DND-41 (cell line): ENCODE measurements around the gene CNIH2.

Experiments used
- ATAC-seq: fragments of 200-7000 bp; cut with Tn5 transposase; 3 replicates; pipeline ENCODE4 v1.9.1; 2021; ENCODE audit warnings: low read depth; ENCODE audit not compliant: insufficient read depth
- DNase-seq: peaks from one replicate; pipeline ENCODE4 v3.0.0-alpha.2; 2020
- H2AFZ ChIP-seq: 2 replicates; pipeline ENCODE4 v1.6.0; 2012; ENCODE audit warnings: low read depth, low read length
- H3K27ac ChIP-seq: 2 replicates; pipeline ENCODE4 v1.5.1; 2012; ENCODE audit warnings: low read length, inconsistent platforms
- H3K27me3 ChIP-seq: fragments of 200-600 bp; sonication (generic); 2 replicates; pipeline ENCODE4 v1.6.0; 2012; ENCODE audit warnings: low read length, mild to moderate bottlenecking, inconsistent platforms; ENCODE audit not compliant: insufficient read depth, poor library complexity
- H3K36me3 ChIP-seq: 2 replicates; pipeline ENCODE4 v1.5.1; 2012; ENCODE audit warnings: low read length, inconsistent platforms; ENCODE audit not compliant: insufficient read depth
- H3K4me1 ChIP-seq: 2 replicates; pipeline ENCODE4 v1.5.1; 2012; ENCODE audit warnings: mild to moderate bottlenecking, low read length; ENCODE audit not compliant: insufficient read depth
- H3K4me2 ChIP-seq: 2 replicates; pipeline ENCODE4 v1.6.0; 2012; ENCODE audit warnings: mild to moderate bottlenecking, moderate library complexity, low read length, inconsistent platforms; ENCODE audit not compliant: insufficient read depth
- H3K4me3 ChIP-seq, 2 experiments: fragments of 200-600 bp in 1 of 2; shearing (Covaris generic) in 1 of 2; 2 replicates each; pipeline ENCODE4 v1.5.1; 2012 to 2016; ENCODE audit warnings: inconsistent platforms in 2 of 2, low read length in 2 of 2, mild to moderate bottlenecking in 2 of 2, low read depth in 1 of 2, moderate library complexity in 1 of 2
- H3K79me2 ChIP-seq: 2 replicates; pipeline ENCODE4 v1.6.0; 2012; ENCODE audit warnings: low read length, inconsistent platforms; ENCODE audit not compliant: insufficient read depth
- H3K9ac ChIP-seq: 2 replicates; pipeline ENCODE4 v1.6.0; 2012; ENCODE audit warnings: low read depth, mild to moderate bottlenecking, inconsistent platforms, low read length, moderate library complexity
- H3K9me3 ChIP-seq: 2 replicates; pipeline ENCODE4 v1.5.1; 2012; ENCODE audit warnings: low read length, moderate library complexity, mild to moderate bottlenecking, inconsistent platforms; ENCODE audit not compliant: insufficient read depth, severe bottlenecking
- H4K20me1 ChIP-seq: 2 replicates; pipeline ENCODE4 v1.6.0; 2012; ENCODE audit warnings: low read length; ENCODE audit not compliant: insufficient read depth
- CTCF ChIP-seq: IDR thresholded peaks from 2 replicates; pipeline ENCODE4 v1.5.1; 2012; ENCODE audit warnings: borderline replicate concordance, low read length, moderate library complexity, mild to moderate bottlenecking; ENCODE audit not compliant: poor library complexity, severe bottlenecking; ENCODE audit errors: extremely low read depth
- EZH2 ChIP-seq: IDR thresholded peaks from 3 replicates; pipeline ENCODE4 v1.6.1; 2012; ENCODE audit warnings: borderline replicate concordance, low read depth, mild to moderate bottlenecking, moderate library complexity, low read length, inconsistent platforms; ENCODE audit not compliant: severe bottlenecking

CNIH2 gene

GRCh38 chr11:66289548-66290329 is 11.8 kb downstream of the CNIH2 start:
- no peaks in the 10 kb centered on the region for H3K27me3 ChIP-seq
- peak overlapping the region; percentile 70 for H2AFZ ChIP-seq
- peak; percentile 89 for DNase-seq

GRCh38 chr11:66290330-66290621 is 12.3 kb downstream of the CNIH2 start:
- Histone ChIP-seq H3K9me3 (no peaks in the 10 kb centered on the region), H4K20me1 (peaks cover 8% of the 10 kb centered on the region; the same call in 1 of the 2 replicates), H3K4me2 (peak overlapping the region; percentile 84), H3K4me1 (peaks cover 33% of the 10 kb centered on the region), H3K79me2 (peaks cover 14% of the 10 kb centered on the region), H3K27ac (no peak overlapping the region), H3K4me3 (peak overlapping the region in 1 of 2 experiments; percentile 96; a peak in 3 of 4 replicates), H3K9ac (peak overlapping the region; percentile 53; the same call in 1 of the 2 replicates), H2AFZ (0 out of 2 replicates have a peak overlapping the region, but pooled peaks have one; percentile 15), H3K27me3 (no peaks in the 10 kb centered on the region), H3K36me3 (no peaks in the 10 kb centered on the region)
- no peak for ATAC-seq
- no peak for TF ChIP-seq CTCF
- DNase-seq, result no peak

More at GRCh38 chr11:66289548-66290329, 11.8 kb downstream of the CNIH2 start:
- Histone ChIP-seq H3K4me3 (peak overlapping the region; percentile 31 to 96; a peak in 3 of 4 replicates), H3K4me2 (peak overlapping the region; percentile 84), H3K79me2 (peaks cover 14% of the 10 kb centered on the region), H3K27ac (peak overlapping the region; percentile 71), H3K9me3 (no peaks in the 10 kb centered on the region), H3K4me1 (peaks cover 33% of the 10 kb centered on the region), H3K9ac (peak overlapping the region; percentile 53), H4K20me1 (peaks cover 8% of the 10 kb centered on the region; the same call in 1 of the 2 replicates), H3K36me3 (no peaks in the 10 kb centered on the region)
- peak; percentile 66 for ATAC-seq
- TF ChIP-seq EZH2 (no peak), CTCF (no peak)

- H3K4me2 ChIP-seq, result no peak overlapping the region
- peaks cover 33% of the 10 kb centered on the region for H3K4me1 ChIP-seq
- peaks cover 14% of the 10 kb centered on the region for H3K79me2 ChIP-seq
- H3K4me3 ChIP-seq, result no peak overlapping the region
- no peak overlapping the region for H2AFZ ChIP-seq
- DNase-seq (no peak), ATAC-seq (no peak)
- H3K9ac ChIP-seq, result no peak overlapping the region
- no peaks in the 10 kb centered on the region for H3K27me3 ChIP-seq
- TF ChIP-seq EZH2 (no peak), CTCF (no peak)
- H4K20me1 ChIP-seq, result peaks cover 6% of the 10 kb centered on the region; the same call in 1 of the 2 replicates
- no peak overlapping the region for H3K27ac ChIP-seq
- no peaks in the 10 kb centered on the region for H3K9me3 ChIP-seq
- no peaks in the 10 kb centered on the region for H3K36me3 ChIP-seq
These were observed 13.3 kb downstream of the CNIH2 start for GRCh38 chr11:66291303-66291705.
